ENCODE measurements around the gene LCN2.
"Not testable (repeated sequence)": the region's sequence is repeated elsewhere in the genome, so short reads cannot be mapped to it uniquely, and the experiment has no call there.

Gene LCN2

GRCh38 chr9:128169925-128170324, 20.7 kb downstream of the LCN2 start:
- no peak for DNase-seq

DNA sequence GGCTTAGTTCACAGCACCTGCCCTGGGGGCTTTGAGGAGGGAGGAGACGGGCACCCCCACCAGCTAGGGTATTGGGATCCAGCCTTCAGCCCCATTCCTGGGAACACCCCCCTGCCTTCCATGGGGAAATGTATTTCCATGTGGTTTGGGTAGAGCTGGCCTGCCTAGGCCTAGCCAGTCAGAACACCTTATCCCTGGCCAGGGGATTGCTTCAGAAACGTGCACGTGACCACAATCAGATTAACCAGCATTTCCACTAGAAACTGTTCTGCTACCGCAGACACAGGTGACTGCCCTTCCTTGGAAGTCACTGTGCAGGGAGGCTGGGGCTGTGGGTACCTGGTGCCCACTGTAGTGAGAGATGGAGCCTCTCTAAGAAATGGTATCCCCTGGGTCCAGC, 24.8 kb downstream of the LCN2 start:
- no peak for DNase-seq

- no peak for DNase-seq
Observed at GRCh38 chr9:128175102-128175563, 25.9 kb downstream of the LCN2 start.

DNA sequence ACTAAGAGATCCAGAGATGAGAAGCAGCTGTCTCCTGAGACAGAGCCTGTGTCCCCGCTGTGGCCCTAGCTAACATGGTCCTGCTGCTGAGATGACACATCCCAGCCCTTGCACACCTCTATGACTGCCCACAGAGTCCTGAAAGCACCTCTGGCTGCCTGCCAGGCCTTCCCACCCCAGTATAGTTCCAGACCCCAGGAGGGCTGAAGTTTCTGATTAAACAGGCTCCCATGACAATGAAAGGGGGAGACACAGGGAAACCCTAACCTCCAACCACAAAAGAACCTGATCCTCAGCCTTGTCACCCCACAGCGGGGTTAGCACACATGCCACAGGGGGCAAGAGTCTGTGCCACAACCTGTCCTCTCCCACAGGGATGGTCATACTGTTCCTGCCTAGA, 26.5 kb downstream of the LCN2 start:
- DNase-seq: no peak

DNA sequence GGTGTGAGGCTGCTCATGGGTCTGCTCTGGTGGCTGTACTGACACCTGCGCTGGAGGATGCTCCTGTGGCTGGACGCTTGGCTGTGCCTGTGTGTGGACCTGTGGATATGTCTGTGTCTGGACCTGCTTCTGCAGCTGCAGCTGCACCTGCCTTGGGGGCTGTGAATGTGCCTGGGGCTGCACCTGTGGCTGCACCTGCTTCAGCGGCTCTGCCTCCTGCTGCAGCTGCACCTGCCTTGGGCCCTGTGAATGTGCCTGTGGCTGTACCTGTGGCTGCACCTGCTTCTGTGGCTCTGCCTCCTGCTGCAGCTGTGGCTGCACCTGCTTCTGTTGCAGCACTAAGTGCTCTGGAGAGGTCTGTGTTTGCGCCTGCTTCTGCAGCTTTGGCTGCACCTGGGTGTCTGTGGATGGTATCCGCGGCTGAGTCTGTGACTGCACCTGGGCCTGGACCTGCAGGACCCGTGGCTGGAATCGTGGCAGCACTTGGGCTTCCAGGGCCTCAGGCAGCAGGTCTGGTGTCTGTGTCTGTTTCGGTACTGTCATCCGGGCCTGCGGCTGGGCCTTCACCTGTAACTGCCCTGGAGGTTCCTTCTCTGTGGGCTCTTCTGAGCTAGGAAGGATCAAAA, 29.7 kb downstream of the LCN2 start:
- no peak for DNase-seq

- DNase-seq: no peak
Observed at GRCh38 chr9:128180001-128180400, 30.7 kb downstream of the LCN2 start.

DNA sequence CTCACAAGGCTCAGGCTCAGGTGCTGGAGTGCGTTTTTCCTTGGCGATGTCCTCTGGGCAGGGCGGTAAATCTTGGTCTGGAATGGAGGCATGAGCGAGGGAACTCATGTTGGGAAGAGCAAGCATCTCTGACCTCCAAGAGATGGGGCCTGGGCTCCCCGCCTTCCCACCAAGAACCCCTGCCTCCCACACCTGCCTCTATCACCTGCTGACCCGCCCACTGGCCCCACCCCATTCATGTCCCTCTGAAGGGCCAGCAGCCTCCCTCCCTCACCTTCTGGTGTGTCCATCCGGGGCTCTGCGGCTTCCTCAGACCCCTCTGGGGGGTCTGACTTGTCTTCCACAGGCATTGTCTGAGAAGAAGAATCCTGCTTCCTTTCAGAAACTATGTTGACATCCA, 31.2 kb downstream of the LCN2 start:
- no peak for DNase-seq

- DNase-seq: not testable (repeated sequence)
Observed at GRCh38 chr9:128181480-128181879, 32.2 kb downstream of the LCN2 start.

- no peak for DNase-seq
Observed at GRCh38 chr9:128182893-128183588, 33.8 kb downstream of the LCN2 start.

GRCh38 chr9:128185979-128186965, 37.0 kb downstream of the LCN2 start:
- no peak for DNase-seq

DNA sequence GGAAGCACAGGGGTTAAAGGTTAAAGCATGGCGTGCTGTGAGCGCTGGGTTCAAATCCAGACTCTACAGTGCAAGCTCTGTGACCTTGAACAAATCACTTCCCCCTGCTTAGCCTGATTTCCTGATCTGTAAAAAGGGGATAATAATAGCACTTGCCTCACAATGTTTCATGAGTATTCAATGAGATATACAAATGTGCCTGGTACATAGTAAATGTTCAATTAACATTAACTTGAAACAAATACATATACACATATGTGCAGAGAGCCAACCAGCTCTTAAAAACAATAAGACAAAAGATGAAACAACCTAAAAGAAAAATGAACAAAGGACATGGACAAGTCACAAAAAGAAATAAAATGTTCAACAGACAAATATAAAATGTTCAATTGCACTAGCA, 38.1 kb downstream of the LCN2 start:
- no peak for DNase-seq

DNA sequence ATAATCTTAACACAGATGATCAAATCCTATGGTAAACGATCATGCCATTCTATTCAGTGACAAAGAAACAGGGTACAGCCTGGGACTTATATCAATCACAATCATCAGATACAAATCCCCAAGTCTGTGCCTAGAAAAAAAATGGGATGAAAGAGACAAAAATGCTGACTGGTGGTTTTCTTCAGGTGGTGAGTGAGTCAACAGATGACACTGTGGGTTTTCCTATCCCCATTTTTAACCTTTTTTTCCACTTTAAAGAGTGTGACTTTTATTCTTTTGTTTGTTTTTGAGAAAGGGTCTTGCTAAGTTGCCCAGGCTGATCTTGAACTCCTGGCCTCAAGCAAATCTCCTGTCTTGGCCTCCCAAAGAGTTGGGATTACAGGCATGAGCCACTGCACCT, 39.0 kb downstream of the LCN2 start:
- no peak for DNase-seq

DNA sequence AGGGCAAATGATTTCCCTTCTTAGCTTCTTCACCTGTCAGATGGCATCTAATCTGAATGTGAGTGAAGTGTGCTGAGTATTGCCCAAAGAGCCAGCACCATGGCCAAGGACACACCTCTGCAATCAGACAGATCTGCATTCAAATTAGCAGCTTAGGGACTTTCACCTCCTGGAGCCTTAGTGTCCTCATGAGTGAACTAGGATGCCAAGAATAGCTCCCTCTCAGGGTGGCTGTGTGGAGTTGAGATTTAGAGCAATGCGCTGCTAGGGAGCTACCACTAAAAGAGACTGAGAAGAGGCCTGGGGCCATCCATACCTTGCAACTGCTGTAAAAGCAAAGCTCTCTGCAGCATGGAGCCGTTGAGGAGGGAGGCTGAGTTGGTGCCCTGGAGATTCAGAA, 40.8 kb downstream of the LCN2 start:
- no peak for DNase-seq

DNA sequence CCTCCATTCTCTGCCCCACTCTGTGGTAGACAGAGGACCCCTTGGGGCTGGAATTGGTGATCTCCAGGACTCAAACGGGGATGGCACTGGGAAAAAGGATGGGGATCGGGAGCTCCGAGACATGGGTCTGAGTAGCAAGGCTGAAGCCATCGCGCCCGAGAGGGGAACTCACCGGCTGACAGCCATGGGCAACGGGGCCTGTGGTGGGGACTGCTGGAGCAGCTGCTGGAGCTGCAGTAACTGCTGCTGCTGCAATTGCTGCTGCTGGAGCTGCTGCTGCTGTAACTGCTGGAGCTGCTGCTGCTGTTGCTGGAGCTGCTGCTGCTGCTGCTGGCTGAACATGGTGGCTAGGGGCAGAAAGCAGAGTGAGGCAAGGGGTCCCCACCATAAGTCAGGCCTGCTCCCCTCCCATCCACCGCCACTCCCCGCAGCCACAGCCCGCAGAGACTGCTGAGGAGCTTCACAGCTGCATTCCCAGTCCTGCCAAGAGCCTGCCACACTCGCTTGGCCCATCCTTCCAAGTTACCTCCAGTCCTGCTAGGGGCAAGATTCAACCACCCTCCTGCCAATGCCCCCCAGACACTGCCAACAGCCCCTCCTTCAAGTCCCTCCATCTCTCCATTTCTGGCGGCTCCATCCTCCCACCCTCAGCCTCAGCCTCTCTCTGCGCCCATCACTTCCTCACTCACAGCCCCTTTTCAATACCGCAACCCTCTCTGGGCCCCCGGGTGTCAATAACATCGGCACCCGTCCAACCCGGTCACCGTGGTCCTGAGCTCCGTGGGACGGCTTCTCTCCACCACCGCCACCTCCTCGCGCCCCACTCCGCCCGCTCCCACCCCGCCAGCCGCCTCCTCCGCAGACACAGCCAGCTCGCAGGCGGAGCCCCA, 41.5 kb downstream of the LCN2 start:
- DNase-seq: no peak

DNA sequence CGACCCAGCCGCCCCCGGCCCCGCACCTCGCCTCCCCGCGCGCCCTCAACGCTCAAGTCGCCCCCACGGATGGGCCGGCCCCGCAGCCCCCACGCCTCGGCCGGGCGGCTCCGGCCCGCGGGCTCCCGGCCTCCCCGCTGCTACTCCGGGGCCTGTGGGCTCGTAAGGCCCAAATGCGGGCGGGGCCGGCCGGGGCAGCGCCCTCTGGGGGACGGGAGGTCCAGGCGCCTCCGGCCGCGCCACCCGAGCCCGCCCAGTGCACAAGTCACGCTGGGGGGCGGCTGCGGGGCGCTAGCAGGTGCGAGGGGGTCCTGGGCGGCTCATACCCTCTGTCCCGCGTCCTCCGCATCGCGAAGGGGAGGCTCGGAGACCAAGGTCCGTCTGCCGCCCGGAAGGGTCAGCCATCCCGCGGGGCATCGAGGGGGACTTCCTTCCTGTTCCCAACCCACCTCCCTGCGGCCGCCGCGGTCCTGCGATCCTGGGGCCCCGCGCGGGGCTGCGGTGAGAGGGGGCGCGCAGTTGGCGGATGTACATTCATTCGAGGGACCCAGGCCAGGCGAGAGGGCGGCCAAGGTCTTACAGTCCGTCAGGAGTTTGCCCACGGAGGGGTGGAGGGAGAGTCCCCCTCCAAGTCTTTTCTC, 42.3 kb downstream of the LCN2 start, which contains the start of gene CIZ1:
CIZ1 (minus strand) TSS at position 167 of the 641 bp plus-strand sequence. CDS start 715 bp downstream, outside the sequence.
- peak; percentile 64 for DNase-seq

- DNase-seq: peak; percentile 27
Observed at GRCh38 chr9:128192601-128193371, 43.5 kb downstream of the LCN2 start.

GRCh38 chr9:128193469-128194096, 44.3 kb downstream of the LCN2 start:
- DNase-seq: no peak

- no peak for DNase-seq
Observed at GRCh38 chr9:128201441-128202369, 52.5 kb downstream of the LCN2 start.

- DNase-seq: no peak
Observed at GRCh38 chr9:128202648-128203023, 53.4 kb downstream of the LCN2 start.

All from T-helper 9 cell (primary cell).